Natural killer cell (primary cell): ENCODE results near the gene KNDC1. TPM values are rescaled to one million over a fixed set of nuclear protein-coding genes. Genes with fewer than 3 reads are reported as not detected.
A peak's percentile ranks its signal among the peaks of the same experiment; 100 is the strongest.

Experiments used
- ATAC-seq, 3 donors: fragments of 150-1000 bp in 2 of 3; fragments of 200-7000 bp in 1 of 3; cut with Tn5 transposase; 1 replicate in 1 of 3; 2 replicates in 2 of 3; pipeline ENCODE4 v1.10.0; 2021; ENCODE audit warnings: mild to moderate bottlenecking in 2 of 3, moderate library complexity in 2 of 3
- DNase-seq, 2 donors: peaks; one replicate each; pipeline versions ENCODE4 v3.0.0 to v3.0.0-alpha.2; 2013 to 2021; ENCODE audit warnings: mixed read lengths in 1 of 2
- H3K27ac ChIP-seq: one replicate; pipeline ENCODE4 v1.5.1; 2013; ENCODE audit warnings: mild to moderate bottlenecking, low read length
- H3K27me3 ChIP-seq: one replicate; pipeline ENCODE4 v1.6.1; 2013; ENCODE audit warnings: low read length; ENCODE audit not compliant: control insufficient read depth, insufficient read depth
- H3K36me3 ChIP-seq: one replicate; pipeline ENCODE4 v1.6.1; 2013; ENCODE audit warnings: low read length; ENCODE audit not compliant: control insufficient read depth, insufficient read depth
- H3K4me1 ChIP-seq: one replicate; pipeline ENCODE4 v1.6.1; 2013; ENCODE audit warnings: low read length; ENCODE audit not compliant: control insufficient read depth, insufficient read depth
- H3K4me3 ChIP-seq: one replicate; pipeline ENCODE4 v1.5.1; 2013; ENCODE audit warnings: low read length
- H3K9me3 ChIP-seq: one replicate; pipeline ENCODE4 v1.6.1; 2013; ENCODE audit warnings: low read length; ENCODE audit not compliant: control insufficient read depth, insufficient read depth
- H3K27ac Mint-ChIP-seq, 2 donors: one replicate each; pipeline ENCODE4 v1.8.0; 2022; ENCODE audit warnings: mild to moderate bottlenecking in 2 of 2, mixed read lengths in 2 of 2, moderate library complexity in 1 of 2
- H3K27me3 Mint-ChIP-seq, 2 donors: one replicate each; pipeline ENCODE4 v1.8.0; 2022; ENCODE audit warnings: low read depth in 2 of 2, mixed read lengths in 2 of 2
- H3K36me3 Mint-ChIP-seq: one replicate; pipeline ENCODE4 v1.8.0; 2022; ENCODE audit warnings: mixed read lengths
- H3K4me1 Mint-ChIP-seq, 2 donors: one replicate each; pipeline ENCODE4 v1.8.0; 2022; ENCODE audit warnings: mixed read lengths in 2 of 2
- H3K4me3 Mint-ChIP-seq: one replicate; pipeline ENCODE4 v1.8.0; 2022; ENCODE audit warnings: mild to moderate bottlenecking, moderate library complexity, mixed read lengths
- H3K9me3 Mint-ChIP-seq, 2 donors: one replicate each; pipeline ENCODE4 v1.8.0; 2022; ENCODE audit warnings: mixed read lengths in 2 of 2
- WGBS: methylation state at CpG from one replicate; pipeline ENCODE4 v1.1.7; 2013; ENCODE audit warnings: missing lambda C conversion rate; ENCODE audit not compliant: insufficient coverage; 5-methylcytosine and 5-hydroxymethylcytosine counted together
- intact Hi-C: fragments of 100-400 bp; cut with micrococcal nuclease; formaldehyde crosslinking; loops from one replicate; pipeline ENCODE4 v1.14.2; 2022
- total RNA-seq, 4 donors: library from RNA; stranded (reverse); fragments of 120-200 nt in 1 of 4; gene quantifications; one replicate each; pipeline versions ENCODE4 v1.2.3 to v1.2.4, GENCODE V29; 2013 to 2022
- TF ChIP-seq, protein P1 (sequence below): fragments of 200-600 bp; IDR thresholded peaks from one replicate; pipeline ENCODE4 v1.8.0; 2022; ENCODE audit warnings: antibody characterized with exemption

KNDC1 gene
- total RNA-seq, 3 donors from 2014 or later (not counting 1 experiment from before 2014, with no cell fraction given), result 2.1 to 5.9 TPM; not detected in 1

DNA sequence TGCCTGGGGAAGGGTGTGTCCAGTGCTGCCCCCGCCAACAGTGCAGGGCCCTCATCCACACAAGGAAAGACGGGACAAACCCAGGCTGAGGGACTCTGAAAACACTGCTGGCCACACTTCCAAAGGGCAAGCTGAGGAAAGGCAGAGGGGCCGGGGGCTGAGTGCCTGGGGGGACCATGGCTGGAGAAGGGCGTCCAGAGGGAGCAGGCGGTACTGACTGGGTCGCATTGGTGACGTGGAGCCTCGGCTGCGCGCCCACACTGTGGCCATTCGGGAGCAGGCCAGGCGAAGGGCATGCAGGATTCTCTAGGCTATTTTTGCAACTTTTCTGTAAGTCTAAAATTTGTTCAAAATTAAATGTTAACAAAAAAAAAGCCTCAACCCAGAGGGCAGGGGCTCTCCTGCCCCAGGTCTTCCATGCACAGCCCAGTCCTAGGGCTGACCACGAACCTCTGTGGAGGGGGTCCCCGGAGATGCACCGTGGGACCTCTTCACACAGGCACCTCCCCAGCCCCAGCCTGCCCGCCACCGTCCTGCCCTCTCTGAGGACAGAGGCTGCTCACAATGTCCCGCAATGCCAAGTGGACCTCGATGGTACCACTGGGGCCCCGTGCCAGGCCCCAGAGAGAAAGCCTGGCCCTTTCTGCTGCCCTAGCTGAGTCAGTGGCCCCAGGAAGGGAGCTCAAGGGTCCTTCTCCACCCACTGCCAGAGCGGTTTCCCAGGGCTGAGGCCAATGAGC, 106.2 kb downstream of the KNDC1 start:
- intact Hi-C loops, result no loop called here
- H3K36me3 Mint-ChIP-seq, result no peaks in the 10 kb centered on the region
- H3K9me3 ChIP-seq, result no peaks in the 10 kb centered on the region
- DNase-seq, result no peak
- H3K36me3 ChIP-seq, result peaks cover 69% of the 10 kb centered on the region
- H3K27me3 Mint-ChIP-seq, result no peaks in the 10 kb centered on the region
- WGBS, result 95% methylated on average over 21 of the region's 21 CpGs
- H3K27me3 ChIP-seq, result no peaks in the 10 kb centered on the region
- peaks cover 42% of the 10 kb centered on the region for H3K4me1 ChIP-seq
- no peak overlapping the region for H3K4me3 Mint-ChIP-seq
- no peaks in the 10 kb centered on the region for H3K9me3 Mint-ChIP-seq
- H3K4me1 Mint-ChIP-seq, result peaks cover 0 to 39% of the 10 kb centered on the region in 2 donors
- no peak overlapping the region for H3K27ac ChIP-seq
- ATAC-seq, result no peak
- H3K27ac Mint-ChIP-seq, result peak overlapping the region in 1 of 2 donors; percentile 41
- TF ChIP-seq, protein P1, sequence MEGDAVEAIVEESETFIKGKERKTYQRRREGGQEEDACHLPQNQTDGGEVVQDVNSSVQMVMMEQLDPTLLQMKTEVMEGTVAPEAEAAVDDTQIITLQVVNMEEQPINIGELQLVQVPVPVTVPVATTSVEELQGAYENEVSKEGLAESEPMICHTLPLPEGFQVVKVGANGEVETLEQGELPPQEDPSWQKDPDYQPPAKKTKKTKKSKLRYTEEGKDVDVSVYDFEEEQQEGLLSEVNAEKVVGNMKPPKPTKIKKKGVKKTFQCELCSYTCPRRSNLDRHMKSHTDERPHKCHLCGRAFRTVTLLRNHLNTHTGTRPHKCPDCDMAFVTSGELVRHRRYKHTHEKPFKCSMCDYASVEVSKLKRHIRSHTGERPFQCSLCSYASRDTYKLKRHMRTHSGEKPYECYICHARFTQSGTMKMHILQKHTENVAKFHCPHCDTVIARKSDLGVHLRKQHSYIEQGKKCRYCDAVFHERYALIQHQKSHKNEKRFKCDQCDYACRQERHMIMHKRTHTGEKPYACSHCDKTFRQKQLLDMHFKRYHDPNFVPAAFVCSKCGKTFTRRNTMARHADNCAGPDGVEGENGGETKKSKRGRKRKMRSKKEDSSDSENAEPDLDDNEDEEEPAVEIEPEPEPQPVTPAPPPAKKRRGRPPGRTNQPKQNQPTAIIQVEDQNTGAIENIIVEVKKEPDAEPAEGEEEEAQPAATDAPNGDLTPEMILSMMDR, result no peak
- no peak overlapping the region for H3K4me3 ChIP-seq

GRCh38 chr10:133267293-133267692, 107.3 kb downstream of the KNDC1 start:
- peaks cover 79% of the 10 kb centered on the region for H3K36me3 ChIP-seq
- 94% methylated on average over 14 of the region's 14 CpGs for WGBS
- H3K4me1 ChIP-seq, result peaks cover 35% of the 10 kb centered on the region
- no peaks in the 10 kb centered on the region for H3K36me3 Mint-ChIP-seq
- ATAC-seq (no peak), DNase-seq (no peak)
- no peaks in the 10 kb centered on the region for H3K9me3 Mint-ChIP-seq
- intact Hi-C loops, result no loop called here
- no peak overlapping the region for H3K4me3 ChIP-seq
- H3K27ac Mint-ChIP-seq, result no peak overlapping the region
- H3K4me1 Mint-ChIP-seq, result peaks cover 0 to 34% of the 10 kb centered on the region in 2 donors
- no peak overlapping the region for H3K27ac ChIP-seq
- H3K4me3 Mint-ChIP-seq, result no peak overlapping the region
- no peaks in the 10 kb centered on the region for H3K27me3 ChIP-seq
- no peaks in the 10 kb centered on the region for H3K27me3 Mint-ChIP-seq
- H3K9me3 ChIP-seq, result no peaks in the 10 kb centered on the region
- TF ChIP-seq, protein P1, result no peak

GRCh38 chr10:133267829-133268228, 107.8 kb downstream of the KNDC1 start:
- Histone ChIP-seq H3K27ac (no peak overlapping the region), H3K4me1 (peaks cover 31% of the 10 kb centered on the region), H3K9me3 (no peaks in the 10 kb centered on the region), H3K4me3 (no peak overlapping the region), H3K36me3 (peaks cover 79% of the 10 kb centered on the region), H3K27me3 (no peaks in the 10 kb centered on the region)
- Mint-ChIP-seq H3K27me3 (no peaks in the 10 kb centered on the region), H3K4me1 (peaks cover 0 to 28% of the 10 kb centered on the region in 2 donors), H3K27ac (no peak overlapping the region), H3K36me3 (no peaks in the 10 kb centered on the region), H3K9me3 (no peaks in the 10 kb centered on the region), H3K4me3 (no peak overlapping the region)
- no peak for ATAC-seq
- DNase-seq, result no peak
- TF ChIP-seq, protein P1, result no peak
- intact Hi-C loops, result no loop called here
- WGBS, result 94% methylated on average over 22 of the region's 22 CpGs

- Mint-ChIP-seq H3K4me1 (peaks cover 0 to 24% of the 10 kb centered on the region in 2 donors), H3K36me3 (no peaks in the 10 kb centered on the region), H3K4me3 (no peak overlapping the region), H3K9me3 (no peaks in the 10 kb centered on the region), H3K27ac (no peak overlapping the region), H3K27me3 (no peaks in the 10 kb centered on the region)
- H3K27me3 ChIP-seq, result no peaks in the 10 kb centered on the region
- H3K4me1 ChIP-seq, result peaks cover 30% of the 10 kb centered on the region
- no peak overlapping the region for H3K4me3 ChIP-seq
- H3K27ac ChIP-seq, result no peak overlapping the region
- TF ChIP-seq, protein P1, result no peak
- H3K9me3 ChIP-seq, result no peaks in the 10 kb centered on the region
- ATAC-seq (no peak), DNase-seq (no peak)
- peaks cover 79% of the 10 kb centered on the region for H3K36me3 ChIP-seq
- WGBS, result 95% methylated on average over 22 of the region's 22 CpGs
- intact Hi-C loops, result no loop called here
Measured at GRCh38 chr10:133268532-133268931, 108.5 kb downstream of the KNDC1 start.
